Adrenal gland (tissue), 12 donors: ENCODE results near the gene BRSK2. TPM values are rescaled to one million over a fixed set of nuclear protein-coding genes. Genes with fewer than 3 reads are reported as not detected.
A peak's percentile ranks its signal among the peaks of the same experiment; 100 is the strongest.

Experiments
- DNase-seq, 7 donors: peaks; one replicate each; pipeline ENCODE4 v3.0.0-alpha.2; 2019 to 2020
- H3K27ac ChIP-seq, 5 donors: fragments of 200-600 bp; sonication (generic) in 4 of 5; 1 replicate in 3 of 5; 2 replicates in 2 of 5; pipeline versions ENCODE4 v1.5.1 to v1.8.0; 2016 to 2020; ENCODE audit warnings: mild to moderate bottlenecking in 1 of 5
- H3K27me3 ChIP-seq: fragments of 200-600 bp; 2 replicates; pipeline ENCODE4 v1.8.0; 2021
- H3K36me3 ChIP-seq, 2 donors: fragments of 200-600 bp; replicated peaks in 1 of 2; 1 replicate in 1 of 2; 2 replicates in 1 of 2; pipeline versions ENCODE4 v1.5.1 to v1.8.0; 2018 to 2022
- H3K4me1 ChIP-seq, 2 donors: fragments of 200-600 bp; replicated peaks in 1 of 2; 1 replicate in 1 of 2; 2 replicates in 1 of 2; pipeline versions ENCODE4 v1.5.1 to v1.8.0; 2018 to 2021
- H3K4me3 ChIP-seq, 4 donors: fragments of 200-600 bp; sonication (generic) in 3 of 4; one replicate each; pipeline ENCODE4 v1.5.1; 2016 to 2018
- H3K9me3 ChIP-seq, 3 donors: fragments of 200-600 bp; sonication (generic) in 1 of 3; replicated peaks in 1 of 3; 1 replicate in 2 of 3; 2 replicates in 1 of 3; pipeline versions ENCODE4 v1.5.1 to v1.8.0; 2016 to 2021
- CTCF ChIP-seq, 6 experiments: fragments of 450-650 bp in 4 of 6; fragments of 200-600 bp in 2 of 6; sonication (generic) in 1 of 6; IDR thresholded peaks; 1 replicate in 5 of 6; 2 replicates in 1 of 6; pipeline versions ENCODE4 v1.5.1 to v1.8.0; 2016 to 2021; ENCODE audit warnings: antibody characterized with exemption in 6 of 6, mild to moderate bottlenecking in 2 of 6, moderate library complexity in 1 of 6
- POLR2A ChIP-seq, 2 donors: fragments of 450-650 bp; IDR thresholded peaks; one replicate each; pipeline ENCODE4 v1.6.1; 2017; ENCODE audit warnings: antibody characterized with exemption in 2 of 2, mild to moderate bottlenecking in 2 of 2, moderate library complexity in 1 of 2
- WGBS, 4 donors: extraction: QIAGEN DNeasy Blood & Tissue Kit in 2 of 4; methylation state at CpG; one replicate each; pipeline versions ENCODE4 v1.1.5 to v1.1.7; 2013 to 2017; 5-methylcytosine and 5-hydroxymethylcytosine counted together
- intact Hi-C, 2 donors: fragments of 100-400 bp; cut with DNase I; formaldehyde crosslinking; loops; one replicate each; pipeline versions ENCODE4 v1.14.1 to v1.15.0; 2022 to 2023
- polyA plus RNA-seq, 3 donors: library from polyadenylated mRNA; stranded (reverse); fragments of 200-250 nt in 2 of 3; fragments of 350-450 nt in 1 of 3; fragmentation: Illumina TruSeq in 1 of 3; extraction: RNeasy Lipid Tissue Mini Kit (QIAGEN cat#74804) in 1 of 3; gene quantifications; one replicate each; pipeline ENCODE4 v1.2.3, GENCODE V29; 2013 to 2014
- total RNA-seq, 9 donors: library from RNA; depleted of rRNA in 4 of 9; stranded (reverse); fragments of >200 nt in 4 of 9; fragments of 120-200 nt in 1 of 9; fragmentation: NEBNext Ultra II Directional in 1 of 9; extraction: Animal tissue kit (Norgen Biotek cat#: 25700) in 1 of 9; gene quantifications; one replicate each; pipeline versions ENCODE4 v1.1.0 to v1.2.4, GENCODE V29; 2013 to 2023
- donor health status: healthy with polysubstance abuse.
- donor health status: Bipolar disorder and iron deficiency.
- donor health status: DM: yes; HTN: yes; CAD: no.
- donor health status: DM: no; HTN: no; CAD: no.
- donor health status: DM: no; HTN: no; CAD: no.
- donor health status: DM: yes; HTN: yes; CAD: no.

BRSK2 gene
- total and polyA plus RNA-seq, 12 donors, result 0.18 to 24.5 (median 1.4) TPM; not detected in 1

- peaks cover 20 to 41% of the 10 kb centered on the region in 2 donors for H3K4me1 ChIP-seq
- H3K36me3 ChIP-seq, result no peaks in the 10 kb centered on the region
- no peaks in the 10 kb centered on the region for H3K27me3 ChIP-seq
- peak in 2 of 7 donors; percentile 47 to 52 for DNase-seq
- no peaks in the 10 kb centered on the region for H3K9me3 ChIP-seq
- H3K27ac ChIP-seq, result peak overlapping the region in 2 of 5 donors; percentile 9 to 26
- 59 to 68% (median 64%) methylated on average over 14 to 21 of the region's 21 CpGs; no CpG with 5 or more reads in 1 of the 4 donors for WGBS, 4 donors
- TF ChIP-seq CTCF (IDR thresholded peaks at IDR 0.05), result no peak
- no peak for TF ChIP-seq POLR2A (IDR thresholded peaks at IDR 0.05)
- intact Hi-C loops, result no loop called here
- no peak overlapping the region for H3K4me3 ChIP-seq
Measured at GRCh38 chr11:1487091-1487850, 97.5 kb downstream of the BRSK2 start.

GRCh38 chr11:1487851-1488574, 98.3 kb downstream of the BRSK2 start:
- no peak overlapping the region for H3K27ac ChIP-seq
- H3K36me3 ChIP-seq, result no peaks in the 10 kb centered on the region
- DNase-seq, result peak in 1 of 7 donors; percentile 5
- H3K4me3 ChIP-seq, result no peak overlapping the region
- TF ChIP-seq CTCF (IDR thresholded peaks at IDR 0.05), result no peak
- no peak for TF ChIP-seq POLR2A (IDR thresholded peaks at IDR 0.05)
- H3K27me3 ChIP-seq, result no peaks in the 10 kb centered on the region
- H3K9me3 ChIP-seq, result no peaks in the 10 kb centered on the region
- peaks cover 20 to 36% of the 10 kb centered on the region in 2 donors for H3K4me1 ChIP-seq
- intact Hi-C loops, result no loop called here
- WGBS, 4 donors, result 87 to 97% (median 90%) methylated on average over 9 to 23 of the region's 23 CpGs

GRCh38 chr11:1488575-1489180, 98.9 kb downstream of the BRSK2 start:
- Histone ChIP-seq H3K36me3 (no peaks in the 10 kb centered on the region), H3K9me3 (no peaks in the 10 kb centered on the region), H3K27me3 (no peaks in the 10 kb centered on the region), H3K27ac (no peak overlapping the region), H3K4me3 (no peak overlapping the region), H3K4me1 (peaks cover 20 to 34% of the 10 kb centered on the region in 2 donors)
- DNase-seq, result peak in 1 of 7 donors; percentile 12
- intact Hi-C loops, result no loop called here
- WGBS, 4 donors, result 87 to 90% (median 88%) methylated on average over 19 to 20 of the region's 20 CpGs
- TF ChIP-seq POLR2A (IDR thresholded peaks at IDR 0.05) (no peak), CTCF (IDR thresholded peaks at IDR 0.05) (no peak)

- no peak overlapping the region for H3K27ac ChIP-seq
- no peaks in the 10 kb centered on the region for H3K27me3 ChIP-seq
- TF ChIP-seq CTCF (IDR thresholded peaks at IDR 0.05), result no peak
- TF ChIP-seq POLR2A (IDR thresholded peaks at IDR 0.05), result no peak
- peaks cover 20 to 34% of the 10 kb centered on the region in 2 donors for H3K4me1 ChIP-seq
- H3K9me3 ChIP-seq, result no peaks in the 10 kb centered on the region
- intact Hi-C loops, result no loop called here
- WGBS, 4 donors, result 81 to 88% (median 83%) methylated on average over 7 of the region's 7 CpGs
- H3K36me3 ChIP-seq, result no peaks in the 10 kb centered on the region
- no peak for DNase-seq
- H3K4me3 ChIP-seq, result no peak overlapping the region
Measured at GRCh38 chr11:1490651-1491050, 100.9 kb downstream of the BRSK2 start.
